Karpas-422 (cell line): ENCODE measurements around the gene TUT1. TPM values are rescaled to one million over a fixed set of nuclear protein-coding genes. Genes with fewer than 3 reads are reported as not detected.
A peak's percentile ranks its signal among the peaks of the same experiment; 100 is the strongest.

Source experiments
- DNase-seq: peaks from one replicate; pipeline ENCODE4 v3.0.0-alpha.2; 2015
- H2AFZ ChIP-seq: fragments of 200-600 bp; sonication (generic); 2 replicates; pipeline ENCODE4 v1.6.1; 2014; ENCODE audit warnings: antibody characterized with exemption, low read length, mixed read lengths
- H3K27ac ChIP-seq: fragments of 200-600 bp; sonication (generic); 2 replicates; pipeline ENCODE4 v1.5.1; 2014; ENCODE audit warnings: mild to moderate bottlenecking, low read length, moderate library complexity
- H3K27me3 ChIP-seq: fragments of 200-600 bp; sonication (generic); 2 replicates; pipeline ENCODE4 v1.6.1; 2014; ENCODE audit warnings: low read length, mixed read lengths
- H3K36me3 ChIP-seq: fragments of 200-600 bp; sonication (generic); 2 replicates; pipeline ENCODE4 v1.6.1; 2014; ENCODE audit warnings: low read length, mixed read lengths; ENCODE audit not compliant: insufficient read depth
- H3K4me1 ChIP-seq: fragments of 200-600 bp; sonication (generic); 2 replicates; pipeline ENCODE4 v1.6.1; 2014; ENCODE audit warnings: mild to moderate bottlenecking, low read length, mixed read lengths
- H3K4me2 ChIP-seq: fragments of 200-600 bp; sonication (generic); 2 replicates; pipeline ENCODE4 v1.6.1; 2014; ENCODE audit warnings: low read length, low read depth, mild to moderate bottlenecking; ENCODE audit not compliant: poor library complexity, severe bottlenecking
- H3K4me3 ChIP-seq: fragments of 200-600 bp; sonication (generic); 2 replicates; pipeline ENCODE4 v1.5.1; 2014; ENCODE audit warnings: mild to moderate bottlenecking, antibody characterized with exemption, low read length, mixed read lengths
- H3K79me2 ChIP-seq: fragments of 200-600 bp; sonication (generic); 2 replicates; pipeline ENCODE4 v1.6.1; 2014; ENCODE audit warnings: mild to moderate bottlenecking, low read length, mixed read lengths
- H3K9ac ChIP-seq: fragments of 200-600 bp; sonication (generic); 2 replicates; pipeline ENCODE4 v1.6.0; 2014; ENCODE audit warnings: low read length
- H3K9me2 ChIP-seq: fragments of 200-600 bp; sonication (generic), shearing (Covaris generic); replicated peaks from 2 replicates; pipeline ENCODE4 v1.6.0; 2014; ENCODE audit warnings: mild to moderate bottlenecking, low read length, moderate library complexity; ENCODE audit not compliant: insufficient read depth
- H3K9me3 ChIP-seq: fragments of 300-700, 200-600 bp; sonication (generic); 2 replicates; pipeline ENCODE4 v1.6.1; 2014; ENCODE audit warnings: low read length, mixed read lengths
- H4K20me1 ChIP-seq: fragments of 200-600 bp; sonication (generic); 2 replicates; pipeline ENCODE4 v1.6.1; 2014; ENCODE audit warnings: mild to moderate bottlenecking, antibody characterized with exemption, low read length, low read depth; ENCODE audit not compliant: insufficient read depth
- total RNA-seq: library from RNA; depleted of rRNA; stranded (reverse); fragments of >200 nt; shearing (Covaris generic); gene quantifications from 2 replicates; pipeline ENCODE4 v1.2.3, GENCODE V29; 2014; ENCODE audit warnings: low replicate concordance

Gene TUT1
- total RNA-seq, 1 experiment from 2014 or later = 8.1 TPM

DNA sequence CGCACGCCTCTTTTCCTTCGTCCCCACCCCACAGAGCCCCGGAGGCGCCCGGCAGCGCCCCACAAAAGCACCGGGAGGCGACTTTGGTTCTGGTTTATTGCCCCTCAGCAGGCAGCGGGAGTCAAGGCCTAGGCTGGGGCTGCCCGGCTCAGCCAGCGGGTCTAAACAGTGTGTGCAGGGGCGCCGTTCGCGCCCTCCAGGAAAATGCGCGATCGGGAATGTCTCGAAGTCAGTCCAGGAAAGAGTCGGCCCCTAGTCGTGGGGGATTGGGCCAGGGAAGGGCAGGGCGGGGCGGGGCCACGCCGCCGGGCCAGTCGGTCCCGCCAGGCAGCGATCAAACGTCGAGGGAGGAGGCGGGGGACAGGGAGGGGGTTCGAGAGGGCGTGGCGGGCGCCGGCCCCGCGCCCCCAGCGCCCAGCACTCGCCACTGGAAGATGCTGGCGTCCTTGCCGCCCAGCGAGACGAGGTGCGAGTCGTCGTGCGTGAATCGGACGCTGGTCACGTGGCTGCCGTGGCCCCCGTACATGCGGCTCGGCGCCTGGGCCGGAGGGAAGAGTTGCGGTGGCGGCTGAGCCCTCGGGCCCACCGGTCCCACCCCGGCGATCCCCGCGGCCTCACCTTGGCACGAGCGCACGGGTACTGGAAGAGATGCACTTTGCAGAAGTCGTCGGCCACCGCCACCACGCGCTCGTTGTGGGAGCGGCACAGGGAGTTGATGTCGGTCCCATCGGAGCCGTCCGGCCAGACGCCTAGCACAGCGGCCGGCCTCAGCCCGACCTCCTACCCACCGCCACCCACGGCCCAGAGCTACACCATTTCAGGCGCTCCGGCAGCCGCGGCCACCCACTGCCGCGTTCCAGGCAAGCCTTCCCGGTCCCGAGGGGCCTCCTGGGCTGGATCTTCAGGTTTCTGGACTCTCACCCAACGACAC lies 11.1 kb upstream of the TUT1 start:
- peak; percentile 39 for DNase-seq
- Histone ChIP-seq H3K27ac (peak overlapping the region; percentile 47), H2AFZ (no peak overlapping the region), H4K20me1 (peaks cover 30% of the 10 kb centered on the region; the same call in 1 of the 2 replicates), H3K9me2 (no peaks in the 10 kb centered on the region), H3K79me2 (peaks cover 38% of the 10 kb centered on the region), H3K9ac (peak overlapping the region; percentile 49), H3K4me2 (peak overlapping the region; percentile 43), H3K4me3 (peak overlapping the region; percentile 35; the same call in 1 of the 2 replicates), H3K4me1 (peaks cover 38% of the 10 kb centered on the region), H3K9me3 (no peaks in the 10 kb centered on the region), H3K27me3 (no peaks in the 10 kb centered on the region), H3K36me3 (peaks cover 39% of the 10 kb centered on the region)

DNA sequence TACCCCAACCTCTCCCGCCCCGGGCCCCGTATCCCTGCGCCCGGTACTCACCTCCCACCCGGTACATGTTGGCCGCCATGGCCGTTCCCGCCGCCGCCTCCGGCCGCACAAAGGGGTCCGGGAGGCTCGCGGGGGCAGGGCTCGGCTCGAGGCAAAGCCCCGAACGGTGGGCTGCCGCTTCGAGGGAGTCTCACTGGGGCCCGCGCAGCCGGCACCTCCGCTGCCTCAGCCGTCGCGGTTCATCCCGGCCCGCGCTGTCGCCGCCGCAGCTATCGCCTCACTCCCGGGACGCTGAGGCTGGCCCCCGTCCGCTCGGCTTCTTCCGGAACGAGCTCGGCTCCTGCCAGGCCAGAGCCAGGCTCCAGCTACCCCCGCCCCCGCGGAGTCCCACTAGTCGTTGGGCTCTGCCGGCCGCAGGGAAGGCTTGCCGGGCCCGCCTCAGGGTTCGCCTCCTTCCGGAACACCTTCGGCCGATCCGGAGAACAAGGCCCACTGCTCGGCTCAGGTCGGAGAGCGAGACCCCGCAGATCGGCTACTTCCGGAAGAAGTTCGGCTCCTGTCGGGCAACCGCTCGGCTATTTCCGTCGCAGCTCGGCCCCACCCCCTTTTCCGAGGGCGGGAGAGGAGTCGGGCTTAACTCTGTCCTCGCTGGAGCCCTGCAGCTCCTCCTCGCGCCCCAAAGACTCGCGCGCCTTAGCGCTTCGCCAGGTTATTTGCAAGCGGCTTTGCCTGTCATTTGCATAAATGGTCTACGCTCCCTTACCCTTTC lies 10.2 kb upstream of the TUT1 start, which contains the start of gene MTA2:
MTA2 (minus strand) TSS at position 494 of the 769 bp plus-strand sequence; CDS start at position 79, 415 bp downstream.
- H3K27ac ChIP-seq = peak within 1 kb of the TSS; percentile 89
- H3K79me2 ChIP-seq = peaks cover 38% of the 10 kb centered on the region
- H3K4me3 ChIP-seq = peak within 1 kb of the TSS; percentile 80
- peak within 1 kb of the TSS; percentile 100 for H3K9ac ChIP-seq
- peaks cover 40% of the 10 kb centered on the region for H3K36me3 ChIP-seq
- H3K27me3 ChIP-seq = no peaks in the 10 kb centered on the region
- no peaks in the 10 kb centered on the region for H3K9me3 ChIP-seq
- H3K4me1 ChIP-seq = peaks cover 30% of the 10 kb centered on the region
- no peaks in the 10 kb centered on the region for H3K9me2 ChIP-seq
- peaks cover 25% of the 10 kb centered on the region; the same call in 1 of the 2 replicates for H4K20me1 ChIP-seq
- DNase-seq = peak; percentile 100
- H3K4me2 ChIP-seq = peak within 1 kb of the TSS; percentile 78
- H2AFZ ChIP-seq = peak within 1 kb of the TSS; percentile 45; the same call in 1 of the 2 replicates

DNA sequence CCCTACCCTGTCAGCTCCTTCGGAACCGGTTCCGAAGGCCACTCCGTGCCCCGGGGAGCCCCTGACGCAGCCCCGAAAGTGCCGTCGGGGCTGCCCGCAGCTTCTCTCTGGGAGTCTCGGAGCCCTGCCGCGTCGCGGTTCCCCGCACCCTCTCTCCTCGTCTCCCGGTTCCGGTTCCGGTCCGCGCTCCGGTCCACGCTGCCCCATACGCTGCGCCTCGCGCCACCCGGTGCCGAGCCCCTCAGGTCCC lies 9.7 kb upstream of the TUT1 start:
- DNase-seq = peak; percentile 74
- Histone ChIP-seq H2AFZ (peak overlapping the region; percentile 45; the same call in 1 of the 2 replicates), H3K4me1 (peaks cover 30% of the 10 kb centered on the region)

DNA sequence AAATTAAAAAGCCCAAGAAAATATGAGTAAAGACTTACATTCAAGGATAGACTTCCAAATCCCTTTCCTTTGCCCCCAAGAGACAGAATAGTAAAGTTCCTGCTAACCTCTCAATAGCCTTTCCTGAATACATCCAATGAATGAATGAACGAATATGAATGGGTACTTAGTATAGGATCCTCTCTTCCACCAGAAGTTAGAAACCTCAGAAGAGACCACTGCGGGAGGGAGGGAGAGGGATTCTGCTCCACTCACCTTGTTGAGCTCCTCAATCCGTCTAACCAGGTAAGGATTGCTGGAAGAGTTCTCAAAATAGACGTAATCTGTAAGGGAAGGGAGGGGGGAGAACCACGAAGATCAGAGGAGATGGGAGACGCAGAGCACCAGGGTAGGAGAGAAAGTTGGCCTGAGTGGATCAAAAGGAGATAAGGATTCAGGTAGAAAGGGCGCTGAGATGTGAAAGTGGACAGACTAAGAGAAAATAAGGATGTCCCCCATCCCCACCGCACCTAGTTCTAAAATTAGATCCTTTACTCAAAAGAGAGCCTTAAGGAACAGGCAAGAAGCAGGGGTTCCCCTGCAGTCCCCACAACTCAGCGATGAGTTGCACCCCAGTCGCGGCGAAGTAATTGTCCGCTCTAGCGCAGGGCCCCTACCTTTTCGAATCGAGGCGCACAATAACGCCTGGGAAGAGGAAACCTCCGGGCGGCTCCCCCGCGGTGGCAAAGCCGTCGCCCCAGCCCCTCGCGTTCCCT lies 9.2 kb upstream of the TUT1 start:
- Histone ChIP-seq H3K9me2 (no peaks in the 10 kb centered on the region), H3K27me3 (no peaks in the 10 kb centered on the region), H3K9me3 (no peaks in the 10 kb centered on the region), H3K4me2 (peak overlapping the region; percentile 78), H3K79me2 (peaks cover 38% of the 10 kb centered on the region), H4K20me1 (peaks cover 16% of the 10 kb centered on the region; the same call in 1 of the 2 replicates), H3K4me3 (peak overlapping the region; percentile 80), H3K27ac (peak overlapping the region; percentile 89), H3K36me3 (peaks cover 38% of the 10 kb centered on the region), H3K9ac (peak overlapping the region; percentile 100), H2AFZ (no peak overlapping the region), H3K4me1 (peaks cover 30% of the 10 kb centered on the region)
- DNase-seq = peak; percentile 69

More for the DNA sequence above, 9.7 kb upstream of the TUT1 start:
- Histone ChIP-seq H3K27me3 (no peaks in the 10 kb centered on the region), H3K79me2 (peaks cover 38% of the 10 kb centered on the region), H3K4me2 (peak overlapping the region; percentile 78), H3K9me3 (no peaks in the 10 kb centered on the region), H4K20me1 (peaks cover 21% of the 10 kb centered on the region; the same call in 1 of the 2 replicates), H3K36me3 (peaks cover 42% of the 10 kb centered on the region), H3K27ac (peak overlapping the region; percentile 89), H3K9me2 (no peaks in the 10 kb centered on the region), H3K9ac (peak overlapping the region; percentile 100), H3K4me3 (peak overlapping the region; percentile 80)

DNA sequence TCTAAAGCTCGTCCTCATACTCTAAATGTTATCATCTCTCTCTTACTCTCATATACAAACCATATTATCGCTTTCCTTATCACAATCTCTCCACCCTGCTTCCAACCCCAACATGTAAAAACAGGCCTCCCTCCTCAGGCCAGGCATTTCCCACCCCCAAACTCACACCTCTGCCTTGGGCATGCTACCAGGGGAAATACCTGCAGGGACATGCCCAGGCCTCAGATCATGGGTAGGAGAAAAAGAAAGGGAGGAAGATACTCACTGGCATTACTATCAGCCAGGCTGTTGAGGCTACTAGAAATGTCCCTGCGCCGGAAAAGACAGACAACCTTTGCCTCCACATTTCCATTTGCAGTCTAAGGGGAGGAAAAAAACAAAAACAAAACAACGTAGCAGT lies 8.6 kb upstream of the TUT1 start:
- H3K79me2 ChIP-seq = peaks cover 38% of the 10 kb centered on the region
- peaks cover 14% of the 10 kb centered on the region; the same call in 1 of the 2 replicates for H4K20me1 ChIP-seq
- H3K4me3 ChIP-seq = peak overlapping the region; percentile 80
- H3K27me3 ChIP-seq = no peaks in the 10 kb centered on the region
- no peak overlapping the region for H2AFZ ChIP-seq
- H3K9me2 ChIP-seq = no peaks in the 10 kb centered on the region
- no peak for DNase-seq
- peak overlapping the region; percentile 89 for H3K27ac ChIP-seq
- peak overlapping the region; percentile 78 for H3K4me2 ChIP-seq
- H3K9me3 ChIP-seq = no peaks in the 10 kb centered on the region
- peaks cover 30% of the 10 kb centered on the region for H3K4me1 ChIP-seq
- H3K36me3 ChIP-seq = peaks cover 39% of the 10 kb centered on the region
- H3K9ac ChIP-seq = peak overlapping the region; percentile 100

DNA sequence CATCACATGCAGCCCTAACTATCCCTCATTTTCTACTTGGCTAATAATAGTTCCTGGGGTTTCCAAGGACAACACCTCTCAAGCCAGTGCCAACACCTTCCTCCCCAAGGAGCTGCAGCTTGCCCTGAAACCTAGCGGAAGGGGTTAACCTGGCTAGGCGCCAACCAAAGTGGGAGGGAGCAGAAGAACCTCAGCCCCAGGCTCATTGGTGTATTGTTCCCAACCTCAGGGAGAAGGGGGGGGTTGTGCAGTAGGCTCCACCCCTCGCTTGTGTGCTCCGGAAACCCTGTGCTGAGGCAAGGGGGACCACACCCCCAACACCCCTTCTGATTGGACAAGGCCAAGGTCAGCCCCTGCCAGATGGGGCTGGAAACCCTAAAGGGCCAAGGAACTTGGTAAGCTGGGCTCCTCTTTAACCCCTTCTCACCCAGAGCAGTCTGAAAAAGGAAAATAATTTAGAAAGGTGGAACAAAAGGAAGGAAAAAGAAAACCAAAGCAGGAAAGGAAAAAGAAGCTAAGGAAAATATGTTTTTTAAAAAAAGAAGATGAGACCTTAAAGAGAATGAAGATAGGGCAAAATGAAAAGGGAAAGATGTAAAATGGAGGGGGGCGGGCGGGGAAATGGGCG lies 7.9 kb upstream of the TUT1 start:
- H3K9me3 ChIP-seq = no peaks in the 10 kb centered on the region
- H3K27ac ChIP-seq = peak overlapping the region; percentile 89
- H3K4me3 ChIP-seq = peak overlapping the region; percentile 80
- peaks cover 14% of the 10 kb centered on the region; the same call in 1 of the 2 replicates for H4K20me1 ChIP-seq
- no peak overlapping the region for H2AFZ ChIP-seq
- no peaks in the 10 kb centered on the region for H3K9me2 ChIP-seq
- DNase-seq = peak; percentile 98
- peaks cover 30% of the 10 kb centered on the region for H3K4me1 ChIP-seq
- peak overlapping the region; percentile 78 for H3K4me2 ChIP-seq
- peaks cover 43% of the 10 kb centered on the region for H3K36me3 ChIP-seq
- H3K9ac ChIP-seq = peak overlapping the region; percentile 100
- H3K27me3 ChIP-seq = no peaks in the 10 kb centered on the region
- H3K79me2 ChIP-seq = peaks cover 38% of the 10 kb centered on the region

DNA sequence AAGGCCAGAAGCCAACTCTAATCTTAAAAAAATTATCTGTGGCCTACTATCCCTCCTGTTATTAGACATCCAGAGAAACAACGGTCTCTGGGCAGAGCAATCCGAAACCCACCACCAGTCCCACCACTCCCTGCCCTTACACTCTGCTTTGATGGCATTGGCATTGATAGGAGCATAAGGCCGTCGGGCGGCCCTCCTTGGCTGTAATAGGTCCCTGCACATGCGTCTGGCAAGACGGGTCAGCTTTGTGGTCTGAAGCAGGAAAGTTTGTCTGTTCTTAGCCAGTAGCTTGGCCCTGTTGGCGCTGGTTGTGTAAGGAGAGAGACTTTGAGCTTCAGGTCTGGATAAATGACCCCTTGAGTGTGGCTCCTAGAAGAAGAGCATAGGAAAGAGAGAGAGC lies 3.8 kb upstream of the TUT1 start:
- H2AFZ ChIP-seq = no peak overlapping the region
- no peak for DNase-seq
- H3K36me3 ChIP-seq = peaks cover 53% of the 10 kb centered on the region
- peaks cover 46% of the 10 kb centered on the region for H3K4me1 ChIP-seq
- 0 out of 2 replicates have a peak, but pooled peaks cover 14% of the 10 kb centered on the region for H4K20me1 ChIP-seq
- no peak overlapping the region for H3K9ac ChIP-seq
- peaks cover 35% of the 10 kb centered on the region for H3K79me2 ChIP-seq
- no peak overlapping the region for H3K4me2 ChIP-seq
- no peaks in the 10 kb centered on the region for H3K9me3 ChIP-seq
- no peak overlapping the region for H3K4me3 ChIP-seq
- no peaks in the 10 kb centered on the region for H3K27me3 ChIP-seq
- no peaks in the 10 kb centered on the region for H3K9me2 ChIP-seq
- no peak overlapping the region for H3K27ac ChIP-seq
